GM23338 (cell line): Measurements from ENCODE around the gene C2. TPM values are rescaled to one million over a fixed set of nuclear protein-coding genes. Genes with fewer than 3 reads are reported as not detected.

Experiments
- ATAC-seq: fragments of 200-7000 bp; cut with Tn5 transposase; 3 replicates; pipeline ENCODE4 v1.9.1; 2020
- DNase-seq: peaks from one replicate; pipeline ENCODE4 v3.0.0-alpha.2; 2015; ENCODE audit warnings: low spot score
- H2AFZ ChIP-seq: fragments of 200-600 bp; sonication (generic); 2 replicates; pipeline ENCODE4 v1.8.0; 2016; ENCODE audit warnings: antibody characterized with exemption, mild to moderate bottlenecking, moderate library complexity
- H3F3A ChIP-seq: fragments of 200-600 bp; sonication (generic); replicated peaks from 2 replicates; pipeline ENCODE4 v1.8.0; 2017; ENCODE audit warnings: antibody characterized with exemption, mixed run types, low read depth
- H3K27ac ChIP-seq: fragments of 200-600 bp; sonication (generic); 2 replicates; pipeline ENCODE4 v1.6.1; 2016; ENCODE audit warnings: low read depth
- H3K27me3 ChIP-seq: fragments of 200-600 bp; sonication (generic); 2 replicates; pipeline ENCODE4 v1.8.0; 2016; ENCODE audit warnings: mild to moderate bottlenecking, mixed run types, moderate library complexity; ENCODE audit not compliant: insufficient read depth
- H3K36me3 ChIP-seq: fragments of 200-600 bp; sonication (generic); 2 replicates; pipeline ENCODE4 v1.8.0; 2016; ENCODE audit warnings: mild to moderate bottlenecking; ENCODE audit not compliant: insufficient read depth
- H3K4me1 ChIP-seq: fragments of 200-600 bp; sonication (generic); 2 replicates; pipeline ENCODE4 v1.8.0; 2016; ENCODE audit warnings: mild to moderate bottlenecking, moderate library complexity; ENCODE audit not compliant: insufficient read depth
- H3K4me2 ChIP-seq: fragments of 200-600 bp; sonication (generic); 2 replicates; pipeline ENCODE4 v1.7.1; 2017; ENCODE audit warnings: mixed run types
- H3K4me3 ChIP-seq: fragments of 200-600 bp; sonication (generic); 2 replicates; pipeline ENCODE4 v1.6.1; 2016; ENCODE audit warnings: mixed run types
- H3K79me2 ChIP-seq: fragments of 200-600 bp; sonication (generic); replicated peaks from 2 replicates; pipeline ENCODE4 v1.8.0; 2017; ENCODE audit warnings: mild to moderate bottlenecking; ENCODE audit not compliant: insufficient read depth
- H3K9me2 ChIP-seq: fragments of 200-600 bp; sonication (generic); 2 replicates; pipeline ENCODE4 v1.8.0; 2017; ENCODE audit not compliant: insufficient read depth
- H4K20me1 ChIP-seq: fragments of 200-600 bp; sonication (generic); replicated peaks from 2 replicates; pipeline ENCODE4 v1.8.0; 2017; ENCODE audit warnings: mild to moderate bottlenecking; ENCODE audit not compliant: insufficient read depth
- H3K27ac Mint-ChIP-seq: 2 replicates; pipeline ENCODE4 v1.8.0; 2020; ENCODE audit warnings: inconsistent platforms, mild to moderate bottlenecking, moderate library complexity, mixed read lengths
- H3K27me3 Mint-ChIP-seq: 3 replicates; pipeline ENCODE4 v1.8.0; 2022; ENCODE audit warnings: low read depth, mild to moderate bottlenecking, moderate library complexity, mixed read lengths, inconsistent platforms; ENCODE audit not compliant: insufficient read depth, poor library complexity
- H3K36me3 Mint-ChIP-seq: 3 replicates; pipeline ENCODE4 v1.8.0; 2021; ENCODE audit warnings: low read depth, mild to moderate bottlenecking, inconsistent platforms, moderate library complexity, mixed read lengths
- H3K4me1 Mint-ChIP-seq: 3 replicates; pipeline ENCODE4 v1.8.0; 2020; ENCODE audit warnings: mild to moderate bottlenecking, inconsistent platforms, mixed read lengths
- H3K4me3 Mint-ChIP-seq: 3 replicates; pipeline ENCODE4 v1.8.0; 2021; ENCODE audit warnings: moderate library complexity, mild to moderate bottlenecking, inconsistent platforms, mixed read lengths
- H3K9me3 Mint-ChIP-seq: 3 replicates; pipeline ENCODE4 v1.8.0; 2020; ENCODE audit warnings: moderate library complexity, mild to moderate bottlenecking, inconsistent platforms, mixed read lengths
- CREB1 ChIP-seq: fragments of 250-450 bp; sonication (Bioruptor Pico); IDR thresholded peaks from 2 replicates; pipeline ENCODE4 v1.5.0; 2020; ENCODE audit warnings: low read depth, mild to moderate bottlenecking, moderate library complexity
- EZH2 ChIP-seq: fragments of 200-600 bp; sonication (generic); IDR thresholded peaks from one replicate; pipeline ENCODE4 v1.8.0; 2017; ENCODE audit warnings: antibody characterized with exemption, mild to moderate bottlenecking, low read depth; ENCODE audit not compliant: unreplicated experiment
- EZH2phosphoT487 ChIP-seq: fragments of 200-600 bp; sonication (generic); IDR thresholded peaks from one replicate; pipeline ENCODE4 v1.8.1; 2018; ENCODE audit warnings: antibody characterized with exemption; ENCODE audit not compliant: unreplicated experiment
- JUNB ChIP-seq: IDR thresholded peaks from one replicate; pipeline ENCODE4 v1.6.1; 2016; ENCODE audit warnings: antibody characterized with exemption; ENCODE audit not compliant: unreplicated experiment
- NANOG ChIP-seq: IDR thresholded peaks from 2 replicates; pipeline ENCODE4 v1.6.1; 2016; ENCODE audit warnings: antibody characterized with exemption, borderline replicate concordance
- POLR2AphosphoS5 ChIP-seq: IDR thresholded peaks from 2 replicates; pipeline ENCODE4 v1.6.1; 2016; ENCODE audit warnings: antibody characterized with exemption, low read depth
- REST ChIP-seq: IDR thresholded peaks from one replicate; pipeline ENCODE4 v1.6.1; 2018; ENCODE audit warnings: antibody characterized with exemption; ENCODE audit not compliant: unreplicated experiment
- STAT1 ChIP-seq: IDR thresholded peaks from one replicate; pipeline ENCODE4 v1.6.1; 2016; ENCODE audit warnings: antibody characterized with exemption; ENCODE audit not compliant: unreplicated experiment
- ZNF114 ChIP-seq: fragments of 250-450 bp; sonication (Bioruptor Pico); IDR thresholded peaks from 2 replicates; pipeline ENCODE4 v1.5.0; 2020; ENCODE audit warnings: mild to moderate bottlenecking, moderate library complexity
- ZNF331 ChIP-seq: fragments of 250-450 bp; sonication (Bioruptor Pico); IDR thresholded peaks from 2 replicates; pipeline ENCODE4 v1.5.0; 2020; ENCODE audit warnings: low read depth, mild to moderate bottlenecking, moderate library complexity
- polyA plus RNA-seq: library from polyadenylated mRNA; unstranded; fragments of >200 nt; fragmentation: Nextera tagmentation; extraction: Ambion mirVana; gene quantifications from 2 replicates; pipeline ENCODE4 v1.2.1, GENCODE V29; 2016
- total RNA-seq: library from RNA; depleted of rRNA; stranded (reverse); fragments of >200 nt; shearing (Covaris generic); gene quantifications from 2 replicates; pipeline ENCODE4 v1.2.3, GENCODE V29; 2014
- TF ChIP-seq, protein P1 (sequence below): IDR thresholded peaks from 2 replicates; pipeline ENCODE4 v1.6.1; 2016; ENCODE audit warnings: antibody characterized with exemption
- TF ChIP-seq, protein P2 (sequence below), 2 experiments: fragments of 200-600 bp in 1 of 2; sonication (generic) in 1 of 2; conservative IDR thresholded peaks; 2 replicates each; pipeline versions ENCODE4 v1.5.1 to v1.6.1; 2016 to 2017; ENCODE audit warnings: antibody characterized with exemption in 2 of 2, low read depth in 2 of 2, mild to moderate bottlenecking in 2 of 2, moderate library complexity in 1 of 2
- TF ChIP-seq, protein P3 (sequence below): fragments of 250-450 bp; sonication (Bioruptor Pico); IDR thresholded peaks from 2 replicates; pipeline ENCODE4 v1.5.0; 2020; ENCODE audit warnings: mild to moderate bottlenecking, moderate library complexity

C2 gene
- total and polyA plus RNA-seq, 2 experiments from 2014 or later = 0.16 to 1.7 TPM

GRCh38 chr6:31886541-31886991 lies 41.0 kb upstream of the C2 start:
- Mint-ChIP-seq H3K4me1 (no peaks in the 10 kb centered on the region; the same call in 2 of the 3 replicates), H3K9me3 (no peaks in the 10 kb centered on the region; the same call in 2 of the 3 replicates), H3K36me3 (peaks cover 93% of the 10 kb centered on the region), H3K27ac (no peak overlapping the region), H3K27me3 (peaks cover 3% of the 10 kb centered on the region), H3K4me3 (no peak overlapping the region)
- Histone ChIP-seq H3K4me3 (no peak overlapping the region), H3K4me1 (no peaks in the 10 kb centered on the region), H3K9me2 (no peaks in the 10 kb centered on the region), H3K79me2 (no peaks in the 10 kb centered on the region), H2AFZ (no peak overlapping the region), H3F3A (peaks cover 10% of the 10 kb centered on the region; the same call in 1 of the 2 replicates), H3K36me3 (peaks cover 49% of the 10 kb centered on the region), H4K20me1 (peaks cover 19% of the 10 kb centered on the region), H3K4me2 (no peak overlapping the region), H3K27me3 (no peaks in the 10 kb centered on the region), H3K27ac (no peak overlapping the region)
- no peak for ATAC-seq
- no peak for DNase-seq
- TF ChIP-seq CREB1 (CRISPR knock-in tag) (no peak), STAT1 (no peak), POLR2AphosphoS5 (no peak), NANOG (no peak), REST (no peak), ZNF331 (CRISPR knock-in tag) (no peak), JUNB (no peak), EZH2 (no peak), EZH2phosphoT487 (no peak), ZNF114 (CRISPR knock-in tag) (no peak)
- TF ChIP-seq, protein P1, sequence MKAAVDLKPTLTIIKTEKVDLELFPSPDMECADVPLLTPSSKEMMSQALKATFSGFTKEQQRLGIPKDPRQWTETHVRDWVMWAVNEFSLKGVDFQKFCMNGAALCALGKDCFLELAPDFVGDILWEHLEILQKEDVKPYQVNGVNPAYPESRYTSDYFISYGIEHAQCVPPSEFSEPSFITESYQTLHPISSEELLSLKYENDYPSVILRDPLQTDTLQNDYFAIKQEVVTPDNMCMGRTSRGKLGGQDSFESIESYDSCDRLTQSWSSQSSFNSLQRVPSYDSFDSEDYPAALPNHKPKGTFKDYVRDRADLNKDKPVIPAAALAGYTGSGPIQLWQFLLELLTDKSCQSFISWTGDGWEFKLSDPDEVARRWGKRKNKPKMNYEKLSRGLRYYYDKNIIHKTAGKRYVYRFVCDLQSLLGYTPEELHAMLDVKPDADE = no peak
- TF ChIP-seq, protein P2, sequence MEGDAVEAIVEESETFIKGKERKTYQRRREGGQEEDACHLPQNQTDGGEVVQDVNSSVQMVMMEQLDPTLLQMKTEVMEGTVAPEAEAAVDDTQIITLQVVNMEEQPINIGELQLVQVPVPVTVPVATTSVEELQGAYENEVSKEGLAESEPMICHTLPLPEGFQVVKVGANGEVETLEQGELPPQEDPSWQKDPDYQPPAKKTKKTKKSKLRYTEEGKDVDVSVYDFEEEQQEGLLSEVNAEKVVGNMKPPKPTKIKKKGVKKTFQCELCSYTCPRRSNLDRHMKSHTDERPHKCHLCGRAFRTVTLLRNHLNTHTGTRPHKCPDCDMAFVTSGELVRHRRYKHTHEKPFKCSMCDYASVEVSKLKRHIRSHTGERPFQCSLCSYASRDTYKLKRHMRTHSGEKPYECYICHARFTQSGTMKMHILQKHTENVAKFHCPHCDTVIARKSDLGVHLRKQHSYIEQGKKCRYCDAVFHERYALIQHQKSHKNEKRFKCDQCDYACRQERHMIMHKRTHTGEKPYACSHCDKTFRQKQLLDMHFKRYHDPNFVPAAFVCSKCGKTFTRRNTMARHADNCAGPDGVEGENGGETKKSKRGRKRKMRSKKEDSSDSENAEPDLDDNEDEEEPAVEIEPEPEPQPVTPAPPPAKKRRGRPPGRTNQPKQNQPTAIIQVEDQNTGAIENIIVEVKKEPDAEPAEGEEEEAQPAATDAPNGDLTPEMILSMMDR (conservative IDR thresholded peaks at IDR 0.05; ENCODE audit: low read depth in 2 of 2) = no peak
- TF ChIP-seq, protein P3, sequence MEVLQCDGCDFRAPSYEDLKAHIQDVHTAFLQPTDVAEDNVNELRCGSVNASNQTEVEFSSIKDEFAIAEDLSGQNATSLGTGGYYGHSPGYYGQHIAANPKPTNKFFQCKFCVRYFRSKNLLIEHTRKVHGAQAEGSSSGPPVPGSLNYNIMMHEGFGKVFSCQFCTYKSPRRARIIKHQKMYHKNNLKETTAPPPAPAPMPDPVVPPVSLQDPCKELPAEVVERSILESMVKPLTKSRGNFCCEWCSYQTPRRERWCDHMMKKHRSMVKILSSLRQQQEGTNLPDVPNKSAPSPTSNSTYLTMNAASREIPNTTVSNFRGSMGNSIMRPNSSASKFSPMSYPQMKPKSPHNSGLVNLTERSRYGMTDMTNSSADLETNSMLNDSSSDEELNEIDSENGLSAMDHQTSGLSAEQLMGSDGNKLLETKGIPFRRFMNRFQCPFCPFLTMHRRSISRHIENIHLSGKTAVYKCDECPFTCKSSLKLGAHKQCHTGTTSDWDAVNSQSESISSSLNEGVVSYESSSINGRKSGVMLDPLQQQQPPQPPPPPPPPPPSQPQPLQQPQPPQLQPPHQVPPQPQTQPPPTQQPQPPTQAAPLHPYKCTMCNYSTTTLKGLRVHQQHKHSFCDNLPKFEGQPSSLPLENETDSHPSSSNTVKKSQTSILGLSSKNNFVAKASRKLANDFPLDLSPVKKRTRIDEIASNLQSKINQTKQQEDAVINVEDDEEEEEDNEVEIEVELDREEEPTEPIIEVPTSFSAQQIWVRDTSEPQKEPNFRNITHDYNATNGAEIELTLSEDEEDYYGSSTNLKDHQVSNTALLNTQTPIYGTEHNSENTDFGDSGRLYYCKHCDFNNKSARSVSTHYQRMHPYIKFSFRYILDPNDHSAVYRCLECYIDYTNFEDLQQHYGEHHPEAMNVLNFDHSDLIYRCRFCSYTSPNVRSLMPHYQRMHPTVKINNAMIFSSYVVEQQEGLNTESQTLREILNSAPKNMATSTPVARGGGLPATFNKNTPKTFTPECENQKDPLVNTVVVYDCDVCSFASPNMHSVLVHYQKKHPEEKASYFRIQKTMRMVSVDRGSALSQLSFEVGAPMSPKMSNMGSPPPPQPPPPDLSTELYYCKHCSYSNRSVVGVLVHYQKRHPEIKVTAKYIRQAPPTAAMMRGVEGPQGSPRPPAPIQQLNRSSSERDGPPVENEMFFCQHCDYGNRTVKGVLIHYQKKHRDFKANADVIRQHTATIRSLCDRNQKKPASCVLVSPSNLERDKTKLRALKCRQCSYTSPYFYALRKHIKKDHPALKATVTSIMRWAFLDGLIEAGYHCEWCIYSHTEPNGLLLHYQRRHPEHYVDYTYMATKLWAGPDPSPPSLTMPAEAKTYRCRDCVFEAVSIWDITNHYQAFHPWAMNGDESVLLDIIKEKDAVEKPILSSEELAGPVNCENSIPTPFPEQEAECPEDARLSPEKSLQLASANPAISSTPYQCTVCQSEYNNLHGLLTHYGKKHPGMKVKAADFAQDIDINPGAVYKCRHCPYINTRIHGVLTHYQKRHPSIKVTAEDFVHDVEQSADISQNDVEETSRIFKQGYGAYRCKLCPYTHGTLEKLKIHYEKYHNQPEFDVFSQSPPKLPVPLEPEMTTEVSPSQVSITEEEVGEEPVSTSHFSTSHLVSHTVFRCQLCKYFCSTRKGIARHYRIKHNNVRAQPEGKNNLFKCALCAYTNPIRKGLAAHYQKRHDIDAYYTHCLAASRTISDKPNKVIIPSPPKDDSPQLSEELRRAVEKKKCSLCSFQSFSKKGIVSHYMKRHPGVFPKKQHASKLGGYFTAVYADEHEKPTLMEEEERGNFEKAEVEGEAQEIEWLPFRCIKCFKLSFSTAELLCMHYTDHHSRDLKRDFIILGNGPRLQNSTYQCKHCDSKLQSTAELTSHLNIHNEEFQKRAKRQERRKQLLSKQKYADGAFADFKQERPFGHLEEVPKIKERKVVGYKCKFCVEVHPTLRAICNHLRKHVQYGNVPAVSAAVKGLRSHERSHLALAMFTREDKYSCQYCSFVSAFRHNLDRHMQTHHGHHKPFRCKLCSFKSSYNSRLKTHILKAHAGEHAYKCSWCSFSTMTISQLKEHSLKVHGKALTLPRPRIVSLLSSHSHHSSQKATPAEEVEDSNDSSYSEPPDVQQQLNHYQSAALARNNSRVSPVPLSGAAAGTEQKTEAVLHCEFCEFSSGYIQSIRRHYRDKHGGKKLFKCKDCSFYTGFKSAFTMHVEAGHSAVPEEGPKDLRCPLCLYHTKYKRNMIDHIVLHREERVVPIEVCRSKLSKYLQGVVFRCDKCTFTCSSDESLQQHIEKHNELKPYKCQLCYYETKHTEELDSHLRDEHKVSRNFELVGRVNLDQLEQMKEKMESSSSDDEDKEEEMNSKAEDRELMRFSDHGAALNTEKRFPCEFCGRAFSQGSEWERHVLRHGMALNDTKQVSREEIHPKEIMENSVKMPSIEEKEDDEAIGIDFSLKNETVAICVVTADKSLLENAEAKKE = no peak
